Vagina (tissue), 2 donors: Measurements from ENCODE around the gene TXLNA. TPM values are rescaled to one million over a fixed set of nuclear protein-coding genes. Genes with fewer than 3 reads are reported as not detected.

Experiments used
- DNase-seq, 2 donors: peaks; one replicate each; pipeline ENCODE4 v3.0.0-alpha.2; 2017; ENCODE audit errors: extremely low spot score in 2 of 2
- H3K27ac ChIP-seq: fragments of 200-600 bp; sonication (generic); one replicate; pipeline ENCODE4 v1.5.1; 2019
- H3K27me3 ChIP-seq: fragments of 200-600 bp; sonication (generic); one replicate; pipeline ENCODE4 v1.5.1; 2019
- H3K36me3 ChIP-seq, 2 donors: fragments of 200-600 bp; sonication (generic); one replicate each; pipeline ENCODE4 v1.5.1; 2017 to 2019
- H3K4me1 ChIP-seq: fragments of 200-600 bp; sonication (generic); one replicate; pipeline ENCODE4 v1.5.1; 2019
- H3K4me3 ChIP-seq, 2 donors: fragments of 200-600 bp; sonication (generic); 1 replicate in 1 of 2; 2 replicates in 1 of 2; pipeline ENCODE4 v1.5.1; 2016 to 2019
- H3K9me3 ChIP-seq: fragments of 200-600 bp; sonication (generic); one replicate; pipeline ENCODE4 v1.5.1; 2019
- POLR2A ChIP-seq, 2 donors: fragments of 450-650 bp; IDR thresholded peaks; one replicate each; pipeline ENCODE4 v1.6.1; 2017; ENCODE audit warnings: antibody characterized with exemption in 2 of 2, mild to moderate bottlenecking in 2 of 2, moderate library complexity in 2 of 2
- POLR2AphosphoS5 ChIP-seq, 2 donors: sonication (generic); formaldehyde crosslinking; IDR thresholded peaks; one replicate each; pipeline ENCODE4 v1.9.0; 2017; ENCODE audit warnings: antibody characterized with exemption in 2 of 2, mild to moderate bottlenecking in 2 of 2, low read depth in 1 of 2; ENCODE audit not compliant: insufficient read depth in 1 of 2
- intact Hi-C: fragments of 100-400 bp; cut with DNase I; formaldehyde crosslinking; loops from one replicate; pipeline ENCODE4 v1.15.1; 2023
- total RNA-seq: library from RNA; depleted of rRNA; stranded (reverse); fragments of >200 nt; gene quantifications from one replicate; pipeline ENCODE4 v1.2.3, GENCODE V29; 2016
- TF ChIP-seq, protein P1 (sequence below), 3 experiments: fragments of 450-650 bp in 2 of 3; fragments of 200-600 bp in 1 of 3; sonication (generic) in 1 of 3; IDR thresholded peaks; one replicate each; pipeline ENCODE4 v1.5.1; 2017 to 2019; ENCODE audit warnings: antibody characterized with exemption in 3 of 3, mild to moderate bottlenecking in 2 of 3, moderate library complexity in 2 of 3

The TXLNA gene
- total RNA-seq, 1 donor from 2014 or later = 45.7 TPM

- peaks cover 0 to 71% of the 10 kb centered on the region in 2 donors for H3K36me3 ChIP-seq
- intact Hi-C loops = no loop called here
- TF ChIP-seq, protein P1, sequence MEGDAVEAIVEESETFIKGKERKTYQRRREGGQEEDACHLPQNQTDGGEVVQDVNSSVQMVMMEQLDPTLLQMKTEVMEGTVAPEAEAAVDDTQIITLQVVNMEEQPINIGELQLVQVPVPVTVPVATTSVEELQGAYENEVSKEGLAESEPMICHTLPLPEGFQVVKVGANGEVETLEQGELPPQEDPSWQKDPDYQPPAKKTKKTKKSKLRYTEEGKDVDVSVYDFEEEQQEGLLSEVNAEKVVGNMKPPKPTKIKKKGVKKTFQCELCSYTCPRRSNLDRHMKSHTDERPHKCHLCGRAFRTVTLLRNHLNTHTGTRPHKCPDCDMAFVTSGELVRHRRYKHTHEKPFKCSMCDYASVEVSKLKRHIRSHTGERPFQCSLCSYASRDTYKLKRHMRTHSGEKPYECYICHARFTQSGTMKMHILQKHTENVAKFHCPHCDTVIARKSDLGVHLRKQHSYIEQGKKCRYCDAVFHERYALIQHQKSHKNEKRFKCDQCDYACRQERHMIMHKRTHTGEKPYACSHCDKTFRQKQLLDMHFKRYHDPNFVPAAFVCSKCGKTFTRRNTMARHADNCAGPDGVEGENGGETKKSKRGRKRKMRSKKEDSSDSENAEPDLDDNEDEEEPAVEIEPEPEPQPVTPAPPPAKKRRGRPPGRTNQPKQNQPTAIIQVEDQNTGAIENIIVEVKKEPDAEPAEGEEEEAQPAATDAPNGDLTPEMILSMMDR (IDR thresholded peaks at IDR 0.05) = no peak
- TF ChIP-seq POLR2A (IDR thresholded peaks at IDR 0.05) (no peak), POLR2AphosphoS5 (IDR thresholded peaks at IDR 0.05; ENCODE audit: insufficient read depth in 1 of 2, low read depth in 1 of 2) (no peak)
- no peak for DNase-seq
- no peaks in the 10 kb centered on the region for H3K27me3 ChIP-seq
- H3K4me1 ChIP-seq = peaks cover 10% of the 10 kb centered on the region
- H3K27ac ChIP-seq = no peak overlapping the region
- no peak overlapping the region for H3K4me3 ChIP-seq
- H3K9me3 ChIP-seq = no peaks in the 10 kb centered on the region
Observed at GRCh38 chr1:32195531-32195930, 16.1 kb downstream of the TXLNA start.

- H3K27ac ChIP-seq = no peak overlapping the region
- DNase-seq = no peak
- no peaks in the 10 kb centered on the region for H3K9me3 ChIP-seq
- TF ChIP-seq, protein P1 (IDR thresholded peaks at IDR 0.05) = no peak
- TF ChIP-seq POLR2A (IDR thresholded peaks at IDR 0.05) (no peak), POLR2AphosphoS5 (IDR thresholded peaks at IDR 0.05; ENCODE audit: insufficient read depth in 1 of 2, low read depth in 1 of 2) (no peak)
- intact Hi-C loops = no loop called here
- peaks cover 12% of the 10 kb centered on the region for H3K4me1 ChIP-seq
- peaks cover 0 to 64% of the 10 kb centered on the region in 2 donors for H3K36me3 ChIP-seq
- H3K4me3 ChIP-seq = no peak overlapping the region
- H3K27me3 ChIP-seq = no peaks in the 10 kb centered on the region
Observed at GRCh38 chr1:32195972-32196823, 16.7 kb downstream of the TXLNA start.

- no peak for DNase-seq
- no peak overlapping the region for H3K27ac ChIP-seq
- H3K4me3 ChIP-seq = no peak overlapping the region
- TF ChIP-seq POLR2A (IDR thresholded peaks at IDR 0.05) = no peak
- TF ChIP-seq, protein P1 (IDR thresholded peaks at IDR 0.05) = no peak
- TF ChIP-seq POLR2AphosphoS5 (IDR thresholded peaks at IDR 0.05; ENCODE audit: insufficient read depth in 1 of 2, low read depth in 1 of 2) = no peak
- H3K27me3 ChIP-seq = no peaks in the 10 kb centered on the region
- H3K36me3 ChIP-seq = peaks cover 0 to 55% of the 10 kb centered on the region in 2 donors
- H3K4me1 ChIP-seq = peaks cover 21% of the 10 kb centered on the region
- no peaks in the 10 kb centered on the region for H3K9me3 ChIP-seq
- intact Hi-C loops = no loop called here
Observed at GRCh38 chr1:32197074-32197473, 17.6 kb downstream of the TXLNA start.

DNA sequence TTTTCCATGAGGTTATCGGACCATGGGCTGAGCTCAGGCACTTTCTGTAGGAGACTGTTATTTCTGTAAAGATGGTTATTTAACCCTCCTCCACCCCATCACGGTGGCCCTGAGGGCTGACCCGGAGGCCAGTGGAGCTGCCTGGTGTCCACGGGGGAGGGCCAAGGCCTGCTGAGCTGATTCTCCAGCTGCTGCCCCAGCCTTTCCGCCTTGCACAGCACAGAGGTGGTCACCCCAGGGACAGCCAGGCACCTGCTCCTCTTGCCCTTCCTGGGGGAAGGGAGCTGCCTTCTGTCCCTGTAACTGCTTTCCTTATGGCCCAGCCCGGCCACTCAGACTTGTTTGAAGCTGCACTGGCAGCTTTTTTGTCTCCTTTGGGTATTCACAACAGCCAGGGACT is 18.4 kb downstream of the TXLNA start:
- H3K27me3 ChIP-seq = no peaks in the 10 kb centered on the region
- H3K9me3 ChIP-seq = no peaks in the 10 kb centered on the region
- peaks cover 23% of the 10 kb centered on the region for H3K4me1 ChIP-seq
- H3K4me3 ChIP-seq = no peak overlapping the region
- no peak for DNase-seq
- H3K36me3 ChIP-seq = peaks cover 0 to 48% of the 10 kb centered on the region in 2 donors
- H3K27ac ChIP-seq = no peak overlapping the region
- no peak for TF ChIP-seq POLR2A (IDR thresholded peaks at IDR 0.05)
- TF ChIP-seq, protein P1 (IDR thresholded peaks at IDR 0.05) = no peak
- intact Hi-C loops = no loop called here
